GM15510 (cell line): ENCODE measurements around the gene LINGO3.

Experiments used
- POLR2A ChIP-seq: IDR thresholded peaks from 3 replicates; pipeline ENCODE4 v1.6.1; 2011; ENCODE audit warnings: borderline replicate concordance; ENCODE audit not compliant: insufficient read length; ENCODE audit errors: extremely low read depth

Gene LINGO3

GRCh38 chr19:2323707-2324106 is 15.8 kb upstream of the LINGO3 start:
- TF ChIP-seq POLR2A, result no peak

GRCh38 chr19:2321565-2322283 is 13.8 kb upstream of the LINGO3 start:
- no peak for TF ChIP-seq POLR2A

- TF ChIP-seq POLR2A, result no peak
Measured at GRCh38 chr19:2320939-2321338, 13.0 kb upstream of the LINGO3 start.

- no peak for TF ChIP-seq POLR2A
Measured at GRCh38 chr19:2320049-2320448, 12.1 kb upstream of the LINGO3 start.

- no peak for TF ChIP-seq POLR2A
Measured at GRCh38 chr19:2319551-2319950, 11.6 kb upstream of the LINGO3 start.

- TF ChIP-seq POLR2A, result no peak
Measured at GRCh38 chr19:2318923-2319322, 11.0 kb upstream of the LINGO3 start.

GRCh38 chr19:2317756-2318155 is 9.8 kb upstream of the LINGO3 start:
- no peak for TF ChIP-seq POLR2A

GRCh38 chr19:2317300-2317699 is 9.3 kb upstream of the LINGO3 start:
- no peak for TF ChIP-seq POLR2A

GRCh38 chr19:2315818-2316353 is 7.9 kb upstream of the LINGO3 start:
- no peak for TF ChIP-seq POLR2A

GRCh38 chr19:2315121-2315817 is 7.3 kb upstream of the LINGO3 start:
- no peak for TF ChIP-seq POLR2A

GRCh38 chr19:2312820-2313501 is 5.0 kb upstream of the LINGO3 start:
- no peak for TF ChIP-seq POLR2A

GRCh38 chr19:2311093-2311492 is 3.1 kb upstream of the LINGO3 start:
- TF ChIP-seq POLR2A, result no peak

GRCh38 chr19:2309734-2310362 is 1.9 kb upstream of the LINGO3 start:
- TF ChIP-seq POLR2A, result no peak

- TF ChIP-seq POLR2A, result no peak
Measured at GRCh38 chr19:2307518-2308012, 389 bp downstream of the LINGO3 start.

- no peak for TF ChIP-seq POLR2A
Measured at GRCh38 chr19:2306971-2307370, 983 bp downstream of the LINGO3 start.
